HCT116 (cell line): ENCODE measurements around the gene GOLGA3.

Experiments
- CEBPB ChIP-seq: IDR thresholded peaks from 2 replicates; pipeline ENCODE4 v1.6.1; 2012; ENCODE audit warnings: low read depth
- CTCF ChIP-seq, 3 experiments: fragments of 200-600 bp in 1 of 3; sonication (generic) in 1 of 3; IDR thresholded peaks in 2 of 3; conservative IDR thresholded peaks in 1 of 3; 2 replicates each; pipeline ENCODE4 v1.5.1; 2012 to 2017; ENCODE audit warnings: low read depth in 2 of 3, low read length in 2 of 3, antibody characterized with exemption in 1 of 3, borderline replicate concordance in 1 of 3, control low read depth in 1 of 3, mild to moderate bottlenecking in 1 of 3, mixed read lengths in 1 of 3, mixed run types in 1 of 3, moderate library complexity in 1 of 3; ENCODE audit not compliant: insufficient read depth in 1 of 3
- FOSL1 ChIP-seq: IDR thresholded peaks from 2 replicates; pipeline ENCODE4 v1.6.1; 2012; ENCODE audit warnings: low read depth
- JUND ChIP-seq: IDR thresholded peaks from 2 replicates; pipeline ENCODE4 v1.6.1; 2012
- POLR2A ChIP-seq: IDR thresholded peaks from 2 replicates; pipeline ENCODE4 v1.7.0; 2011; ENCODE audit warnings: borderline replicate concordance; ENCODE audit not compliant: insufficient read depth, insufficient read length; ENCODE audit errors: extremely low read depth
- RAD21 ChIP-seq: IDR thresholded peaks from 2 replicates; pipeline ENCODE4 v1.6.1; 2012; ENCODE audit warnings: low read depth, mild to moderate bottlenecking
- SIN3A ChIP-seq: IDR thresholded peaks from 2 replicates; pipeline ENCODE4 v1.6.1; 2012; ENCODE audit warnings: low read depth
- TCF7L2 ChIP-seq: IDR thresholded peaks from 2 replicates; pipeline ENCODE4 v1.7.0; 2011; ENCODE audit warnings: borderline replicate concordance, inconsistent platforms; ENCODE audit not compliant: insufficient read depth, insufficient read length; ENCODE audit errors: extremely low read depth
- YY1 ChIP-seq: IDR thresholded peaks from 2 replicates; pipeline ENCODE4 v1.6.1; 2011; ENCODE audit warnings: low read length, low read depth, moderate library complexity, mild to moderate bottlenecking; ENCODE audit not compliant: insufficient replicate concordance; ENCODE audit errors: extremely low read depth
- ZFX ChIP-seq: fragments of 450-650 bp; IDR thresholded peaks from 2 replicates; pipeline ENCODE4 v1.6.1; 2017

- TF ChIP-seq YY1: no peak
- no peak for TF ChIP-seq CTCF (IDR thresholded peaks at IDR 0.05 in 2 of 3, conservative IDR thresholded peaks at IDR 0.05 in 1 of 3; ENCODE audit: borderline replicate concordance in 1 of 3, insufficient read depth in 1 of 3, low read depth in 2 of 3, low read length in 2 of 3)
- TF ChIP-seq RAD21: no peak
- TF ChIP-seq FOSL1: no peak
- no peak for TF ChIP-seq JUND
- TF ChIP-seq SIN3A: no peak
- TF ChIP-seq CEBPB: no peak
- TF ChIP-seq POLR2A: no peak
- no peak for TF ChIP-seq ZFX
- TF ChIP-seq TCF7L2: no peak
These were observed 101.4 kb downstream of the GOLGA3 start for GRCh38 chr12:132727091-132727794.
